HG03139 (cell line): ENCODE measurements around the gene RHOB.

Experiments
- ATAC-seq: cut with Tn5 transposase; IDR thresholded peaks from one replicate; pipeline ENCODE4 v1.9.1; 2021; ENCODE audit not compliant: unreplicated experiment

The RHOB gene

GRCh38 chr2:20436716-20437470 is 10.0 kb upstream of the RHOB start:
- no peak for ATAC-seq

GRCh38 chr2:20438334-20439192 is 8.3 kb upstream of the RHOB start:
- ATAC-seq: no peak

- no peak for ATAC-seq
Observed at GRCh38 chr2:20439193-20439475, 7.7 kb upstream of the RHOB start.

- ATAC-seq: no peak
Observed at GRCh38 chr2:20439503-20439902, 7.4 kb upstream of the RHOB start.

- no peak for ATAC-seq
Observed at GRCh38 chr2:20440001-20440560, 6.8 kb upstream of the RHOB start.

- no peak for ATAC-seq
Observed at GRCh38 chr2:20443276-20443920, 3.5 kb upstream of the RHOB start.

- ATAC-seq: no peak
Observed at GRCh38 chr2:20444101-20444992, 2.5 kb upstream of the RHOB start.

- no peak for ATAC-seq
Observed at GRCh38 chr2:20444993-20445910, 1.6 kb upstream of the RHOB start.

GRCh38 chr2:20446255-20446916 is 488 bp upstream of the RHOB start:
- ATAC-seq: no peak

- peak; percentile 3 for ATAC-seq
Observed at GRCh38 chr2:20447437-20448245, 767 bp downstream of the RHOB start.

- no peak for ATAC-seq
Observed at GRCh38 chr2:20448246-20448976, 1.5 kb downstream of the RHOB start.

GRCh38 chr2:20448977-20449306 is 2.1 kb downstream of the RHOB start:
- ATAC-seq: no peak

- ATAC-seq: no peak
Observed at GRCh38 chr2:20449501-20450200, 2.8 kb downstream of the RHOB start.

GRCh38 chr2:20450201-20450999 is 3.5 kb downstream of the RHOB start:
- no peak for ATAC-seq

- no peak for ATAC-seq
Observed at GRCh38 chr2:20451000-20451290, 4.1 kb downstream of the RHOB start.

GRCh38 chr2:20451341-20451740 is 4.5 kb downstream of the RHOB start:
- ATAC-seq: no peak
